ENCODE results near the gene ARF5.

The ARF5 gene

GRCh38 chr7:127600885-127601284, 12.7 kb downstream of the ARF5 start:
- no peaks in the 10 kb centered on the region for H3K79me2 ChIP-seq
- H3K36me3 ChIP-seq (ENCODE audit: control insufficient read depth, insufficient read depth, low read length), result no peaks in the 10 kb centered on the region
- no peaks in the 10 kb centered on the region for H3K9me3 ChIP-seq (ENCODE audit: control insufficient read depth, low read length)
- no peak overlapping the region for H3K9ac ChIP-seq
- H2AFZ ChIP-seq, result no peak overlapping the region
- H3K4me1 ChIP-seq, result no peaks in the 10 kb centered on the region
- TF ChIP-seq CTCF (IDR thresholded peaks at IDR 0.05), result no peak
- H3K4me3 ChIP-seq (ENCODE audit: low read depth, low read length), result no peak overlapping the region
- H3K4me2 ChIP-seq (ENCODE audit: low read length), result no peak overlapping the region
- no peaks in the 10 kb centered on the region for H3K27me3 ChIP-seq (ENCODE audit: control insufficient read depth, insufficient read depth, low read length)
- H3K27ac ChIP-seq, result no peak overlapping the region

- no peak overlapping the region for H2AFZ ChIP-seq
- no peaks in the 10 kb centered on the region for H3K27me3 ChIP-seq (ENCODE audit: control insufficient read depth, insufficient read depth, low read length)
- no peak overlapping the region for H3K27ac ChIP-seq
- no peaks in the 10 kb centered on the region for H3K9me3 ChIP-seq (ENCODE audit: control insufficient read depth, low read length)
- no peaks in the 10 kb centered on the region for H3K36me3 ChIP-seq (ENCODE audit: control insufficient read depth, insufficient read depth, low read length)
- H3K4me3 ChIP-seq (ENCODE audit: low read depth, low read length), result no peak overlapping the region
- H3K9ac ChIP-seq, result no peak overlapping the region
- no peak overlapping the region for H3K4me2 ChIP-seq (ENCODE audit: low read length)
- H3K79me2 ChIP-seq, result no peaks in the 10 kb centered on the region
- no peak for TF ChIP-seq CTCF (IDR thresholded peaks at IDR 0.05)
- no peaks in the 10 kb centered on the region for H3K4me1 ChIP-seq
Measured at GRCh38 chr7:127608446-127608845, 20.2 kb downstream of the ARF5 start.

- no peaks in the 10 kb centered on the region for H3K79me2 ChIP-seq
- H3K9me3 ChIP-seq (ENCODE audit: control insufficient read depth, low read length), result no peaks in the 10 kb centered on the region
- H3K36me3 ChIP-seq (ENCODE audit: control insufficient read depth, insufficient read depth, low read length), result no peaks in the 10 kb centered on the region
- no peak overlapping the region for H2AFZ ChIP-seq
- no peaks in the 10 kb centered on the region for H3K4me1 ChIP-seq
- H3K4me3 ChIP-seq (ENCODE audit: low read depth, low read length), result no peak overlapping the region
- no peak for TF ChIP-seq CTCF (IDR thresholded peaks at IDR 0.05)
- H3K27me3 ChIP-seq (ENCODE audit: control insufficient read depth, insufficient read depth, low read length), result no peaks in the 10 kb centered on the region
- H3K9ac ChIP-seq, result no peak overlapping the region
- H3K4me2 ChIP-seq (ENCODE audit: low read length), result no peak overlapping the region
- no peak overlapping the region for H3K27ac ChIP-seq
Measured at GRCh38 chr7:127609297-127609696, 21.1 kb downstream of the ARF5 start.

GRCh38 chr7:127612263-127612662, 24.1 kb downstream of the ARF5 start:
- H3K4me3 ChIP-seq (ENCODE audit: low read depth, low read length), result no peak overlapping the region
- H2AFZ ChIP-seq, result no peak overlapping the region
- no peaks in the 10 kb centered on the region for H3K36me3 ChIP-seq (ENCODE audit: control insufficient read depth, insufficient read depth, low read length)
- no peaks in the 10 kb centered on the region for H3K79me2 ChIP-seq
- H3K9ac ChIP-seq, result no peak overlapping the region
- H3K4me1 ChIP-seq, result no peaks in the 10 kb centered on the region
- no peaks in the 10 kb centered on the region for H3K27me3 ChIP-seq (ENCODE audit: control insufficient read depth, insufficient read depth, low read length)
- no peak overlapping the region for H3K27ac ChIP-seq
- no peak for TF ChIP-seq CTCF (IDR thresholded peaks at IDR 0.05)
- no peak overlapping the region for H3K4me2 ChIP-seq (ENCODE audit: low read length)
- no peaks in the 10 kb centered on the region for H3K9me3 ChIP-seq (ENCODE audit: control insufficient read depth, low read length)

GRCh38 chr7:127616724-127617123, 28.5 kb downstream of the ARF5 start:
- TF ChIP-seq CTCF (IDR thresholded peaks at IDR 0.05), result no peak
- Histone ChIP-seq H3K79me2 (no peaks in the 10 kb centered on the region), H3K27ac (no peak overlapping the region), H3K4me1 (no peaks in the 10 kb centered on the region), H3K27me3 (ENCODE audit: control insufficient read depth, insufficient read depth, low read length) (no peaks in the 10 kb centered on the region), H3K9me3 (ENCODE audit: control insufficient read depth, low read length) (no peaks in the 10 kb centered on the region), H2AFZ (no peak overlapping the region), H3K9ac (no peak overlapping the region), H3K4me2 (ENCODE audit: low read length) (no peak overlapping the region), H3K36me3 (ENCODE audit: control insufficient read depth, insufficient read depth, low read length) (no peaks in the 10 kb centered on the region), H3K4me3 (ENCODE audit: low read depth, low read length) (no peak overlapping the region)

All from parathyroid adenoma (tissue), 2 donors.